WI38 (cell line): ENCODE measurements around the gene DSCAML1.

Source experiments
- H3K4me3 ChIP-seq: 2 replicates; pipeline ENCODE4 v1.5.1; 2011; ENCODE audit warnings: low read depth, mild to moderate bottlenecking, control low read depth, low read length
- CTCF ChIP-seq: IDR thresholded peaks from 2 replicates; pipeline ENCODE4 v1.5.1; 2012; ENCODE audit warnings: low read depth, mild to moderate bottlenecking, control low read depth, low read length

DSCAML1 gene

GRCh38 chr11:117696540-117696939, 100.5 kb downstream of the DSCAML1 start:
- TF ChIP-seq CTCF = no peak
- no peak overlapping the region for H3K4me3 ChIP-seq

- H3K4me3 ChIP-seq = no peak overlapping the region
- no peak for TF ChIP-seq CTCF
Observed at GRCh38 chr11:117693344-117693743, 103.7 kb downstream of the DSCAML1 start.

DNA sequence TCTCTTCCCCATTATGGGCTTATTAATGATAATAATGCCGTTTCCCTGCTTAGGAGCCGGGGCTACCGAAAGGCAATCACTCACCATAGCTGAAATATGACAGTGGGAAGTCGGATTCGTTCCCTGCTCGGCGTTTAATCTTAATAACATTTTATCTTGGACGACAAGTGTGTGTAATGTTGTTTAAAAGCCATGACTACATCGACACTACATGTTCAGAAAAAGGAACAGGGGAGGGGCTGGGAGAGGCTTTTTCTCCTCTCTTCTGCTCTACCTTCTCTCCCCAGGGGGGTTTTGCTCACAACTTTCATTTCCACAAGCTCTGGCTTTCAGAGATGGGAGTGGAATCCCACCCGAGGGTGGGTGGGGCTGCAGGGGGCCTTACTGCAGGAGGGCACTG, 105.5 kb downstream of the DSCAML1 start:
- H3K4me3 ChIP-seq = no peak overlapping the region
- no peak for TF ChIP-seq CTCF

GRCh38 chr11:117691218-117691514, 105.8 kb downstream of the DSCAML1 start:
- no peak for TF ChIP-seq CTCF

GRCh38 chr11:117690484-117691217, 106.4 kb downstream of the DSCAML1 start:
- H3K4me3 ChIP-seq = no peak overlapping the region
- TF ChIP-seq CTCF = no peak

More at GRCh38 chr11:117691218-117691514, 105.8 kb downstream of the DSCAML1 start:
- H3K4me3 ChIP-seq = no peak overlapping the region

GRCh38 chr11:117688255-117688797, 108.7 kb downstream of the DSCAML1 start:
- TF ChIP-seq CTCF = no peak
- H3K4me3 ChIP-seq = no peak overlapping the region

DNA sequence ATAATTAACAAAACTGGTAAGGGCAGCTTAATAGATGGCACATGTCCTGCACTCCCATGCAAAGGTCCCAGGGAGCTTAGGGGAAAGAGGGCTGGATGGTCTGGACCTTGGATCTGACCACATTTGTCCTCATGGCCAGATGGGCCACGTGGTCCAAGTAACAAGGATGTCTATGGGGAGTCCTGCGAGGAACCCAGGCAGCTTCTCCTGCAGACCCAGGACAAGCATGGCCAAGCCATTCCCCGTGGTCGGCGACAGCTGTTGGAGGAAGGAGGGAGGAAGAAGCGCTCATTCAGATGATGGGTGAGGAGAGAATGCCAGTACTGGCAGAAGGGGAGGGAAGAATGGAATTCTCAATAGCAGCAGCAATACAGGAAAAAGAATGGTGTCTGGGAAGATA, 109.2 kb downstream of the DSCAML1 start:
- no peak overlapping the region for H3K4me3 ChIP-seq
- TF ChIP-seq CTCF = no peak
